ENCODE measurements around the gene UBE2J2.
"Not testable (repeated sequence)": the region's sequence is repeated elsewhere in the genome, so short reads cannot be mapped to it uniquely, and the experiment has no call there.

The UBE2J2 gene

GRCh38 chr1:1253972-1254666, 19.5 kb downstream of the UBE2J2 start:
- DNase-seq = no peak

GRCh38 chr1:1253314-1253713, 20.3 kb downstream of the UBE2J2 start:
- DNase-seq = no peak

GRCh38 chr1:1250786-1251284, 22.8 kb downstream of the UBE2J2 start:
- peak; percentile 82 for DNase-seq

GRCh38 chr1:1248009-1248913, 25.4 kb downstream of the UBE2J2 start:
- DNase-seq = not testable (repeated sequence)

GRCh38 chr1:1247341-1247913, 26.2 kb downstream of the UBE2J2 start:
- DNase-seq = no peak

- DNase-seq = no peak
Measured at GRCh38 chr1:1246577-1247340, 26.9 kb downstream of the UBE2J2 start, which contains the start of gene C1QTNF12. Gene C1QTNF12, minus strand, starts transcription at chr1:1246722. Its CDS starts 32 bp downstream, at chr1:1246690.

GRCh38 chr1:1245817-1246576, 27.7 kb downstream of the UBE2J2 start:
- no peak for DNase-seq

GRCh38 chr1:1245178-1245816, 28.4 kb downstream of the UBE2J2 start:
- DNase-seq = no peak

- DNase-seq = no peak
Measured at GRCh38 chr1:1244192-1244811, 29.4 kb downstream of the UBE2J2 start.

- no peak for DNase-seq
Measured at GRCh38 chr1:1243807-1244191, 29.9 kb downstream of the UBE2J2 start.

- no peak for DNase-seq
Measured at GRCh38 chr1:1243266-1243660, 30.4 kb downstream of the UBE2J2 start.

GRCh38 chr1:1242461-1243265, 31.0 kb downstream of the UBE2J2 start:
- DNase-seq = no peak

GRCh38 chr1:1241588-1242219, 31.9 kb downstream of the UBE2J2 start:
- no peak for DNase-seq

GRCh38 chr1:1240822-1241587, 32.6 kb downstream of the UBE2J2 start:
- no peak for DNase-seq

- DNase-seq = no peak
Measured at GRCh38 chr1:1240348-1240732, 33.3 kb downstream of the UBE2J2 start.

GRCh38 chr1:1239614-1240347, 33.9 kb downstream of the UBE2J2 start:
- DNase-seq = no peak

- DNase-seq = no peak
Measured at GRCh38 chr1:1239227-1239613, 34.4 kb downstream of the UBE2J2 start.

- DNase-seq = no peak
Measured at GRCh38 chr1:1238702-1239178, 34.9 kb downstream of the UBE2J2 start.
